AG08395 (cell line): ENCODE data around the gene CHKB.
A peak's percentile ranks its signal among the peaks of the same experiment; 100 is the strongest.

Source experiments
- DNase-seq: peaks from one replicate; pipeline ENCODE4 v3.0.0; 2012; ENCODE audit warnings: mixed read lengths, low spot score

CHKB gene

DNA sequence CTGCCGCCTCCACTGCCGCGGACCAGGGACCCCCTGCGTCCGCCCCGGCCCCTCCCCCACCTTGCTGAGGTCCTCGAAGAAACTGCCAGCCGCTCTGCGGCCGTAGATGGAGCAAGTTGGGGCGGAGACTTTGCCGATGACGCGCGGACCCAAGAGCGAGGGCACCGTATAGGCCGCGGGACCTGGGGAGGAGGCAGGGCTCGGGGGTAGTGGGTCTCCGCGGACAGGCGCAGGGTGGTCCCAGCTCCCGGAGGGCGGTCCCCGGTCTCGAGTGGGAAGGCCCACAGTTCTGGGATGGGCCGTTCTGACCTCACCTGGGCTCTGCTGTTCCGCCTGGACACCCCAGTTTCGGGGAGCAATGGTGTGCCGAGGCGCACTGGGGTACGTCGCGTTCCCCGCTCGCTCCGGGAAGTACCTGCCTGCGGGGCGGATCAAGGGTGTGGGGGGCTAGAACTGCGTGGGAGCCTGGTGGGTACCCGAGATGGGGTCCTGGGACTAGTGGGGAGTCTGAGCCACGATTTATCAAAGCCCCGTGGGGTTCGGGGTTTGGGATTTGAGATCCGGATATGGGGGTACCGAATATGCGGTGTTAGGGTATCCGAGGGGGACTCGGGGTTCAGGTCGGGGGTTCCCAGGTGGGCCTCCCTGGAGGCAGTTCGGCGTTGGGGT, 51.6 kb downstream of the CHKB start:
- DNase-seq: peak; percentile 55

GRCh38 chr22:50530580-50530876, 52.1 kb downstream of the CHKB start:
- DNase-seq: no peak

DNA sequence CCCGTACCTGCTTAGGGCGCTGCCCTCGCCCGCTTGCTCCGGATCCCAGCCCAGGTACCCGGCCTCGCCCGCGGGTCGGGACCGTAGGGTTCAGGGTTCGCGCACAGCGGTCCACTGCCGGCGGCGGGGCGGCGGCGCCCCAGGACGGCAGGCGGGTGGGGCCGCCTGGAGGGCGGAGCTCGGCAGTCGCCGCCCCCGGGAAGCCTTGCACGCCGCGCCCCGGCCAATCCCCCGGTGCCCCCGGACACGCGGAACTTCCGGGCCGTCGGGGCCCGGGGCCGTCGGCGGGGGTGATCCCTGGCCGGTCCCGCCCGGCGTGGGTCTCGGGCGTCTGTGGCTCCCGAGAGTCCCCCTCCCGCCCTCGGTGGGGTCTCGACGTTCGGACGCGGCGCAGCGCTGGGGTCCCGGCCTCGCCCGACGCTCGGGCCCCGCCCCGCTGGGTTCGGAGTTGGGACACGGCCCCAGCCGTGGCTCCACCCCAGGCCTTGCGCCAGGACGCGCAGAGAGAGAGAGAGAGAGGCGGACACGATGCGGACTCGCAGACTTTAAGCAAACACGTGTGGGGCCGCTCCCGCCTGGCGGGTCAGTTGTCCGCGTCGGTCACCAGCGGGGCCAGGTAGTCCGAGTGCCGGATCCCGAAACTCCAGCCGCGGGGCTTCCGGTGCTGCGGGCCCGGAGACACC, 52.6 kb downstream of the CHKB start, which contains the start of gene TYMP:
TYMP (minus strand) TSS at position 116 of the 683 bp plus-strand sequence. CDS start 303 bp downstream, outside the sequence.
- DNase-seq: peak; percentile 67

- no peak for DNase-seq
Observed at GRCh38 chr22:50529416-50529896, 53.2 kb downstream of the CHKB start.
